HL-60 (cell line): ENCODE data around the gene TTLL11.

ENCODE experiments used
- CTCF ChIP-seq: IDR thresholded peaks from one replicate; pipeline ENCODE4 v1.5.1; 2011; ENCODE audit warnings: low read length, control low read depth, inconsistent platforms; ENCODE audit not compliant: insufficient read depth
- GABPA ChIP-seq: IDR thresholded peaks from 2 replicates; pipeline ENCODE4 v1.6.1; 2012; ENCODE audit warnings: low read depth
- TF ChIP-seq, protein P1 (sequence below): IDR thresholded peaks from 2 replicates; pipeline ENCODE4 v1.6.1; 2012; ENCODE audit warnings: low read depth; ENCODE audit not compliant: insufficient replicate concordance

- TF ChIP-seq, protein P1, sequence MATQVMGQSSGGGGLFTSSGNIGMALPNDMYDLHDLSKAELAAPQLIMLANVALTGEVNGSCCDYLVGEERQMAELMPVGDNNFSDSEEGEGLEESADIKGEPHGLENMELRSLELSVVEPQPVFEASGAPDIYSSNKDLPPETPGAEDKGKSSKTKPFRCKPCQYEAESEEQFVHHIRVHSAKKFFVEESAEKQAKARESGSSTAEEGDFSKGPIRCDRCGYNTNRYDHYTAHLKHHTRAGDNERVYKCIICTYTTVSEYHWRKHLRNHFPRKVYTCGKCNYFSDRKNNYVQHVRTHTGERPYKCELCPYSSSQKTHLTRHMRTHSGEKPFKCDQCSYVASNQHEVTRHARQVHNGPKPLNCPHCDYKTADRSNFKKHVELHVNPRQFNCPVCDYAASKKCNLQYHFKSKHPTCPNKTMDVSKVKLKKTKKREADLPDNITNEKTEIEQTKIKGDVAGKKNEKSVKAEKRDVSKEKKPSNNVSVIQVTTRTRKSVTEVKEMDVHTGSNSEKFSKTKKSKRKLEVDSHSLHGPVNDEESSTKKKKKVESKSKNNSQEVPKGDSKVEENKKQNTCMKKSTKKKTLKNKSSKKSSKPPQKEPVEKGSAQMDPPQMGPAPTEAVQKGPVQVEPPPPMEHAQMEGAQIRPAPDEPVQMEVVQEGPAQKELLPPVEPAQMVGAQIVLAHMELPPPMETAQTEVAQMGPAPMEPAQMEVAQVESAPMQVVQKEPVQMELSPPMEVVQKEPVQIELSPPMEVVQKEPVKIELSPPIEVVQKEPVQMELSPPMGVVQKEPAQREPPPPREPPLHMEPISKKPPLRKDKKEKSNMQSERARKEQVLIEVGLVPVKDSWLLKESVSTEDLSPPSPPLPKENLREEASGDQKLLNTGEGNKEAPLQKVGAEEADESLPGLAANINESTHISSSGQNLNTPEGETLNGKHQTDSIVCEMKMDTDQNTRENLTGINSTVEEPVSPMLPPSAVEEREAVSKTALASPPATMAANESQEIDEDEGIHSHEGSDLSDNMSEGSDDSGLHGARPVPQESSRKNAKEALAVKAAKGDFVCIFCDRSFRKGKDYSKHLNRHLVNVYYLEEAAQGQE: no peak
- TF ChIP-seq CTCF: no peak
- no peak for TF ChIP-seq GABPA
These were observed 282.0 kb downstream of the TTLL11 start for GRCh38 chr9:121811140-121811539.
